CD8-positive, alpha-beta memory T cell (primary cell): ENCODE data around the gene STRBP. TPM values are rescaled to one million over a fixed set of nuclear protein-coding genes. Genes with fewer than 3 reads are reported as not detected.
A peak's percentile ranks its signal among the peaks of the same experiment; 100 is the strongest.
"Not testable (repeated sequence)": the region's sequence is repeated elsewhere in the genome, so short reads cannot be mapped to it uniquely, and the experiment has no call there.

Source experiments
- CTCF ChIA-PET: fragments of 350-600 bp; sonication (Branson Sonifier 250); formaldehyde crosslinking; loops from one replicate; lab custom pipeline; 2021; ENCODE audit warnings: antibody characterized with exemption; lab: Charles Lee
- POLR2A ChIA-PET: fragments of 350-600 bp; sonication (Branson Sonifier 250); formaldehyde crosslinking; loops from one replicate; lab custom pipeline; 2021; ENCODE audit warnings: antibody characterized with exemption; lab: Charles Lee
- DNase-seq, 5 donors: peaks; one replicate each; pipeline versions ENCODE4 v3.0.0 to v3.0.0-alpha.2; 2020 to 2022; ENCODE audit warnings: mixed read lengths in 1 of 5
- H3K27ac ChIP-seq: one replicate; pipeline ENCODE4 v1.7.0; 2013; ENCODE audit warnings: low read depth, mild to moderate bottlenecking, low read length, moderate library complexity
- H3K27me3 ChIP-seq: 2 replicates; pipeline ENCODE4 v1.7.0; 2013; ENCODE audit warnings: low read length, mild to moderate bottlenecking; ENCODE audit not compliant: insufficient read depth, poor library complexity, severe bottlenecking
- H3K36me3 ChIP-seq: 2 replicates; pipeline ENCODE4 v1.7.0; 2013; ENCODE audit warnings: mild to moderate bottlenecking, low read length, moderate library complexity; ENCODE audit not compliant: insufficient read depth
- H3K4me1 ChIP-seq: 2 replicates; pipeline ENCODE4 v1.7.0; 2013; ENCODE audit warnings: mild to moderate bottlenecking, low read length, moderate library complexity; ENCODE audit not compliant: insufficient read depth
- H3K4me3 ChIP-seq: 2 replicates; pipeline ENCODE4 v1.7.0; 2013; ENCODE audit warnings: mild to moderate bottlenecking, low read length
- H3K9me3 ChIP-seq: 2 replicates; pipeline ENCODE4 v1.7.0; 2013; ENCODE audit warnings: mild to moderate bottlenecking, low read length
- H3K27ac Mint-ChIP-seq, 8 donors: one replicate each; pipeline ENCODE4 v1.8.0; 2020 to 2021; ENCODE audit warnings: mixed read lengths in 8 of 8, mild to moderate bottlenecking in 6 of 8, inconsistent platforms in 3 of 8, moderate library complexity in 3 of 8
- H3K27me3 Mint-ChIP-seq, 2 donors: one replicate each; pipeline ENCODE4 v1.8.0; 2020 to 2021; ENCODE audit warnings: mixed read lengths in 2 of 2, mild to moderate bottlenecking in 1 of 2, moderate library complexity in 1 of 2
- H3K36me3 Mint-ChIP-seq, 3 donors: one replicate each; pipeline ENCODE4 v1.8.0; 2020 to 2021; ENCODE audit warnings: mixed read lengths in 3 of 3, inconsistent platforms in 1 of 3, mild to moderate bottlenecking in 1 of 3
- H3K4me1 Mint-ChIP-seq, 3 donors: one replicate each; pipeline ENCODE4 v1.8.0; 2020 to 2021; ENCODE audit warnings: mixed read lengths in 3 of 3, inconsistent platforms in 1 of 3, mild to moderate bottlenecking in 1 of 3
- H3K4me3 Mint-ChIP-seq, 7 donors: one replicate each; pipeline ENCODE4 v1.8.0; 2020 to 2021; ENCODE audit warnings: mixed read lengths in 7 of 7, mild to moderate bottlenecking in 6 of 7, moderate library complexity in 4 of 7, inconsistent platforms in 2 of 7
- H3K9me3 Mint-ChIP-seq, 5 donors: one replicate each; pipeline ENCODE4 v1.8.0; 2020 to 2022; ENCODE audit warnings: mixed read lengths in 5 of 5, mild to moderate bottlenecking in 3 of 5, moderate library complexity in 2 of 5, inconsistent platforms in 1 of 5
- polyA plus RNA-seq: library from polyadenylated mRNA; unstranded; fragments of 300-500 nt; fragmentation: Illumina TruSeq; gene quantifications from one replicate; pipeline ENCODE4 v1.2.3, GENCODE V29; 2021
- total RNA-seq, 2 experiments: library from RNA; stranded (reverse); gene quantifications; one replicate each; pipeline ENCODE4 v1.2.3, GENCODE V29; 2021

Gene STRBP
- total and polyA plus RNA-seq, 3 experiments from 2014 or later = 22.2 to 32.3 (median 31.4) TPM

DNA sequence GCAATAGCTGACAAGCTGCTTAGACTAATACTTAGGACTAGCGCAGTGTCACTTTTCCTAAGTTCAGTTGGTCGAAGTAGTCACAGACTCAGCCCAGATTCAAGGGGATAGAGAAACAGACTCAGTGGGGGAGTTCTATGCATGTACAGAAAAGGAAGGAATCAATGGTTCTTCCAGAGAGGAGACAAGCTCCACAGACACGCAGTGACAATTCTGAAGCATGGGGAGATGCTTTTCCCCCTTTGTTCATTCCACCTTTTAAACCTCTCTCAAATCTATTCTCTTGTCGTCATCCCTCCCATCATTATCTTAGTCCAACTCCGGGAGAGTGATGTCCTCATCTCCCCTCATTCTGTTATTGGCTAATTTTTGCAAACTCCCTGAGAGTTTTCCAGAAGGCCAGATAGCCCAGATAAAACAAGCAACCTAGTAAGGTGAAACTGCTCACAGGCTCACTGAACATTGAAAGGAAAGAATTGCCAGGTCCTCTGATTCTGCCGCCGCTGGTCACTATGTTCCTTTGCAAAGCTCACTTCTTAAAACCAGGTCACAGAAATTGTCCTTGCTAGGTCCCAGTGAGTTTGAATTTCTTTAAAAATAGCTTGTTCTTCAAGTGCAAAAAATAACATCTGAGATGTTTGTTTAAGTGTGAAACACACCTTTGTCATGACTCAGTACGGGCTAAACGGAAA, 13.4 kb upstream of the STRBP start:
- Mint-ChIP-seq H3K27ac (no peak overlapping the region), H3K4me1 (peaks cover 0 to 1% (median 0%) of the 10 kb centered on the region in 3 donors), H3K9me3 (peaks cover 0 to 12% (median 6%) of the 10 kb centered on the region in 5 donors), H3K36me3 (peaks cover 0 to 5% (median 0%) of the 10 kb centered on the region in 3 donors), H3K27me3 (peaks cover 5 to 9% of the 10 kb centered on the region in 2 donors), H3K4me3 (no peak overlapping the region)
- H3K27ac ChIP-seq = no peak overlapping the region
- H3K4me1 ChIP-seq = no peaks in the 10 kb centered on the region
- no peaks in the 10 kb centered on the region for H3K9me3 ChIP-seq
- DNase-seq = no peak
- H3K4me3 ChIP-seq = no peak overlapping the region
- H3K27me3 ChIP-seq = no peaks in the 10 kb centered on the region
- POLR2A ChIA-PET = interaction anchor here (0.7 kb wide), 1 partner anchor 44 kb away, joined by 7 read pairs; no protein-coding TSS in a partner anchor
- H3K36me3 ChIP-seq = no peaks in the 10 kb centered on the region
- CTCF ChIA-PET = interaction anchor here (1.4 kb wide), 1 partner anchor 68 kb away, joined by 3 read pairs; no protein-coding TSS in a partner anchor

DNA sequence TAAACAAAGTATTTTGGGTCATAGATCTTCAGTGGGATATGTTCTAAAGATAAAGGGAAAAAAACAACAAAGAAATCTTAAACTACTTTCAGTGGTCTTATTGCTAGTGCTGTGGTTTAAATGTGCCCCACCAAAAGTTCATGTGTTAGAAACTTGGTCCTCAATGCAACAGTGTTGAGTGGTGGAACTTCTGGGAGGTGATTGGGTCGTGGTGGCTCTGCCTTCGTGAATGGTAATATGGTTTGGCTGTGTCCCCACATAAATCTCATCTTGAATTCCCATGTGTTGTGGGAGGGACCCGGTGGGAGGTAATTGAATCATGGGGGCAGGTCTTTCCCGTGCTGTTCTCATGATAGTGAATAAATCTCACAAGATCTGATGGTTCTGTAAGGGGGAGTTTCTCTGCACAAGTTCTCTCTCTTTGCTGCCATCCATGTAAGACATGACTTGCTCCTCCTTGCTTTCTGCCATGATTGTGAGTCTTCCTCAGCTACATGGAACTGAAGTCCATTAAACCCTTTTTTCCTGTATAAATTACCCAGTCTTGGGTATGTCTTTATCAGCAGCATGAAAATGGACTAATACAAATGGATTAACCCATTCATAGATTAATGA, 10.6 kb upstream of the STRBP start:
- H3K4me1 ChIP-seq, H3K36me3 ChIP-seq, H3K4me3 Mint-ChIP-seq, H3K27ac ChIP-seq, CTCF ChIA-PET, POLR2A ChIA-PET, H3K4me1 Mint-ChIP-seq, H3K4me3 ChIP-seq, H3K36me3 Mint-ChIP-seq, H3K27me3 ChIP-seq, H3K9me3 ChIP-seq, DNase-seq, H3K27ac Mint-ChIP-seq: not testable (repeated sequence)
- H3K27me3 Mint-ChIP-seq = peaks cover 10 to 13% of the 10 kb centered on the region in 2 donors
- H3K9me3 Mint-ChIP-seq = peaks cover 0 to 12% (median 6%) of the 10 kb centered on the region in 5 donors

DNA sequence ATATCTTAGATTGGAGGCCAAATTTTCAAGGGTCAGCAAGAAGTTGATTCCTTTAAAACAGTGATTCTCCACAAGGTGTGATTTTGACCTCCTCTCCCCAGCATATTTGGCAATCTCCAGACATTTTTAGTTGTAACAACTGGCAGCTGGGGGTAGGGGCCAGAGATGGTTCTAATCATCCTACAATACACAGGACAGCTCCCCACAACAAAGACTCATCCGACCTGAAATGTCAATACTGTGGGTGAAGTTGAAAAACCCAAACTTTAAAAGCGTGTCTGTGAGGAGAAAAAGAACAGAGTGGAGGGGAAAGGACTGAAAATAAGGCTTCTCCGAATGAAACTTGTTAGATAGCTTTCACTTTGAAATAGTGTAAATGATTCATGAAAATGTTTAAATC, 10.0 kb upstream of the STRBP start:
- Mint-ChIP-seq H3K36me3 (peaks cover 0 to 9% (median 0%) of the 10 kb centered on the region in 3 donors), H3K27me3 (peaks cover 10 to 13% of the 10 kb centered on the region in 2 donors), H3K4me1 (peaks cover 0 to 1% (median 0%) of the 10 kb centered on the region in 3 donors), H3K27ac (no peak overlapping the region), H3K4me3 (no peak overlapping the region), H3K9me3 (peaks cover 0 to 12% (median 6%) of the 10 kb centered on the region in 5 donors)
- H3K36me3 ChIP-seq = no peaks in the 10 kb centered on the region
- H3K27ac ChIP-seq = no peak overlapping the region
- POLR2A ChIA-PET = no interaction called here
- H3K9me3 ChIP-seq = no peaks in the 10 kb centered on the region
- no peaks in the 10 kb centered on the region for H3K27me3 ChIP-seq
- DNase-seq = no peak
- H3K4me1 ChIP-seq = no peaks in the 10 kb centered on the region
- H3K4me3 ChIP-seq = no peak overlapping the region
- CTCF ChIA-PET = no interaction called here

DNA sequence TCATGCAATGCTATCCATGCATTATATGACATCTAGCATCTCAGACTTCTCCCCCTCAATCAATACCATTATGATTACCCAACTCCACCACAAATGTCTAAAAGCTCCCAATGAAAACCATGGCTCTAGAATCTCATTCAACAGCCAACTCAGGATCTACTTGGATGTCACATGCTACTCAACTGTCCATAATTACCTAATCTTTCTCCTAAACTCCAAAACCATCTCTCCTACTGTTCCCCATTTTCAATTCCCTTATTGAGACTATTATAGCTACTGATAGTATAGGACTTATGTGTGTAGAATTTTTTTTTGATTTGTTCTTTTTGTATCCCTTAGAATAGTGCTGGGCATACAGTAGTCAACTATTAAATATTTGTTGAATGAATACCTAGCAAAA, 8.2 kb upstream of the STRBP start:
- peaks cover 9 to 13% of the 10 kb centered on the region in 2 donors for H3K27me3 Mint-ChIP-seq
- H3K4me3 ChIP-seq = no peak overlapping the region

DNA sequence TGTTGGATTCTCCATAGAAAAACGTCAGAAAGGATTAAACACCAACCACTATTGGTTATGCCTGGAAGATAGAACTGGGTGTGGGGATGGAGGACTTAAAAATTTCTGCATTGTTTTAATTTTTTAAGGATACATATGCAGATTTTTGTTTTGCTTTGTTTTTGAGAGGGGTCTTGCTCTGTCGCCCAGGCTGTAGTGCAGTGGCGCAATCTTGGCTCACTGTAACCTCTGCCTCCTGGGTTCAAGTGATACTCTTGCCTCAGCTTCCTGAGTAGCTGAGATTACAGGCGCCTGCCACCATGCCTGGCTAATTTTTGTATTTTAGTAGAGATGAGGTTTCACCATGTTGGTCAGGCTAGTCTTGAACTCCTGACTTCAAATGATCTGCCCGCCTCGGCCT, 2.7 kb upstream of the STRBP start:
- H3K36me3 ChIP-seq, H3K36me3 Mint-ChIP-seq, H3K9me3 Mint-ChIP-seq, H3K27me3 ChIP-seq, H3K27me3 Mint-ChIP-seq, H3K9me3 ChIP-seq, H3K4me3 ChIP-seq, CTCF ChIA-PET, POLR2A ChIA-PET, H3K27ac ChIP-seq, DNase-seq: not testable (repeated sequence)
- peak overlapping the region in 1 of 8 donors; percentile 38 for H3K27ac Mint-ChIP-seq
- peaks cover 14% of the 10 kb centered on the region for H3K4me1 ChIP-seq
- H3K4me1 Mint-ChIP-seq = peaks cover 17 to 23% (median 18%) of the 10 kb centered on the region in 3 donors
- peak overlapping the region in 1 of 7 donors; percentile 34 for H3K4me3 Mint-ChIP-seq

More for the DNA sequence above, 8.2 kb upstream of the STRBP start:
- Mint-ChIP-seq H3K27ac (no peak overlapping the region), H3K4me3 (no peak overlapping the region), H3K36me3 (peaks cover 0 to 9% (median 0%) of the 10 kb centered on the region in 3 donors), H3K9me3 (peaks cover 0 to 12% (median 6%) of the 10 kb centered on the region in 5 donors), H3K4me1 (peaks cover 0 to 1% (median 0%) of the 10 kb centered on the region in 3 donors)
- Histone ChIP-seq H3K27ac (no peak overlapping the region), H3K36me3 (no peaks in the 10 kb centered on the region), H3K9me3 (no peaks in the 10 kb centered on the region), H3K4me1 (no peaks in the 10 kb centered on the region), H3K27me3 (no peaks in the 10 kb centered on the region)
- POLR2A ChIA-PET = no interaction called here
- CTCF ChIA-PET = no interaction called here
- DNase-seq = no peak

DNA sequence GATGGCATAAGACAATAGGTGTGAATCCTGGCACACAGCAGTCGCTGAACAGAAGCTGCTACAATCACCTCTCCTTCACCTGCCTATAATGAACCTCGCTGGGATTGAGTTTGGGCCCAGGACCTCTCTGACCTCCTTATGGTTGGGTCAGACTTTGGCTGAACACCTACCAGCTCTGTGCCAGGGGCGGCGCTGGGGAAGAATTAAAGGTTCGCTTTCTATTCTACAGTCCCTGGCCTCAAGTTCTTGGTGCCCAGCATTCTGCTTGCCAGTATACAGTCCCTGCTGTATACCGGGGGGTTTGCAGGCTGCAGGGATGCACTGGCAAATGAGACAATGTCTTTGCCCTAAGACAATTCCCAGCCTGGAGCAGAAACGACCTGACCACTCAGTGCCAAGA, 895 bp upstream of the STRBP start:
- no peaks in the 10 kb centered on the region for H3K36me3 Mint-ChIP-seq
- peak overlapping the region; percentile 75 for H3K4me3 ChIP-seq
- POLR2A ChIA-PET = interaction anchor here (0.7 to 0.8 kb wide), 2 partner anchors 53 to 70 kb away, joined by 3 read pairs; no protein-coding TSS in a partner anchor
- H3K4me3 Mint-ChIP-seq = peak overlapping the region; percentile 74 to 87 (median 80)
- H3K27ac ChIP-seq = peak overlapping the region; percentile 44
- CTCF ChIA-PET = interaction anchor here (1.3 to 1.8 kb wide), 2 partner anchors 9 to 35 kb away, joined by 3 to 7 read pairs; no protein-coding TSS in a partner anchor
- DNase-seq = no peak
- H3K27me3 Mint-ChIP-seq = no peaks in the 10 kb centered on the region
- no peaks in the 10 kb centered on the region for H3K36me3 ChIP-seq
- no peaks in the 10 kb centered on the region for H3K9me3 ChIP-seq
- no peaks in the 10 kb centered on the region for H3K9me3 Mint-ChIP-seq
- peaks cover 14% of the 10 kb centered on the region for H3K4me1 ChIP-seq
- H3K27me3 ChIP-seq = no peaks in the 10 kb centered on the region
- H3K4me1 Mint-ChIP-seq = peaks cover 20 to 32% (median 23%) of the 10 kb centered on the region in 3 donors
- H3K27ac Mint-ChIP-seq = peak overlapping the region; percentile 10 to 86 (median 60)

DNA sequence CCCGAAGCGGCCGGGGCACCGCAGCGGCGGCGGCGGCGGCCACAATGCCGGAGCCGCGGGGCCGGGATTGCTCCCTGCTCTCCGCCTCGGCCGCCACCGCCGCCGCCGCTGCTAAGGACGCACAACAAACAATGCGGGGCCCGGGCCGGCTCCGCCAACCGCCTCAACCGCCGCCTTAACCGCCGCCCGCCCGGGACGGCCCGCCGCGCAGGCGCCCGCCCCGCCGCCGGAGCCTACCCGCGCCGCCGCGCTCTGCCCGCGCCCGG, 254 bp downstream of the STRBP start:
- ChIA-PET POLR2A (no interaction called here), CTCF (interaction anchor here (1.3 kb wide), 1 partner anchor 37 kb away, joined by 3 read pairs; no protein-coding TSS in a partner anchor)
- Histone ChIP-seq H3K4me1 (peaks cover 14% of the 10 kb centered on the region), H3K4me3 (peak overlapping the region; percentile 42), H3K27me3 (no peaks in the 10 kb centered on the region), H3K27ac (peak overlapping the region; percentile 35), H3K36me3 (no peaks in the 10 kb centered on the region), H3K9me3 (no peaks in the 10 kb centered on the region)
- Mint-ChIP-seq H3K27me3 (no peaks in the 10 kb centered on the region), H3K27ac (peak overlapping the region in 1 of 8 donors; percentile 8), H3K36me3 (no peaks in the 10 kb centered on the region), H3K4me1 (peaks cover 20 to 36% (median 23%) of the 10 kb centered on the region in 3 donors), H3K4me3 (peak overlapping the region in 5 of 7 donors; percentile 72 to 93 (median 79)), H3K9me3 (no peaks in the 10 kb centered on the region)
- no peak for DNase-seq
